GM18498 (cell line): ENCODE results near the gene MRO.
A peak's percentile ranks its signal among the peaks of the same experiment; 100 is the strongest.
"Not testable (repeated sequence)": the region's sequence is repeated elsewhere in the genome, so short reads cannot be mapped to it uniquely, and the experiment has no call there.

Source experiments
- ATAC-seq: cut with Tn5 transposase; IDR thresholded peaks from one replicate; pipeline ENCODE4 v1.9.1; 2021; ENCODE audit warnings: mild to moderate bottlenecking, moderate library complexity; ENCODE audit not compliant: unreplicated experiment

Gene MRO

GRCh38 chr18:50836521-50836957 is 16.7 kb upstream of the MRO start:
- ATAC-seq, result no peak

DNA sequence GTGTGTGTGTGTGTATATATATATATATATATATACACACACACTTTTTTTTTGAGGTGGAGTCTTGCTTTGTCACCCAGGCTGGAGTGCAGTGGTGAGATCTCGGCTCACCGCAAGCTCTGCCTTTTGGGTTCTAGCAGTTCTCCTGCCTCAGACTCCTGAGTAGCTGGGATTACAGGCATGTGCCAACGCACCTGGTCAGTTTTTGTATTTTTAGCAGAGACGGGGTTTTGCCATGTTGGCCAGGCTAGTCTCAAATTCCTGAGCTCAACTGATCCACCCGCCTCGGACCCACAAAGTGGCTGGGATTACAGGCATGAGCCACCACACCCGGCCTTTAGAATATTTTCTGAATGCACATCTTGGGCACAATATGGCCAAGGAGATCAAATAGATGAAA is 13.7 kb upstream of the MRO start:
- not testable (repeated sequence) for ATAC-seq

DNA sequence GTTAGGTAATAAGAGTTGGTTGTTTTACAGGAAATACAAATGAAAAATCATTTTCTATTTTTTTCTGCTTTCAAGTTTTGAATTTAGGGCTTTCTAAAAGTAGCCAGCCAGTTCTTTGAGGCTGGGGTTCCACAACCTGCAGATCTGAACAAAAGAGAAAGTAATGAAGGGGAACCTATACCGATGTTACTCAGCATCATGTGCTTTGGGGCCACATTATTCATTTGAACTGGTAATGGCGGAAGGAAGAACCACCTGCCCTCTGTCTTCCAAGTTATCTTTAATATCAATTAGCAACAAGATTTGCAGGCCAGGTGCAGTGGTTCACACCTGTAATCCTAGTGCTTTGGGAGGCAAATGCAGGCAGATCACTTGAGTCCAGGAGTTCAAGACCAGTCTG is 12.9 kb upstream of the MRO start:
- peak; percentile 71 for ATAC-seq

DNA sequence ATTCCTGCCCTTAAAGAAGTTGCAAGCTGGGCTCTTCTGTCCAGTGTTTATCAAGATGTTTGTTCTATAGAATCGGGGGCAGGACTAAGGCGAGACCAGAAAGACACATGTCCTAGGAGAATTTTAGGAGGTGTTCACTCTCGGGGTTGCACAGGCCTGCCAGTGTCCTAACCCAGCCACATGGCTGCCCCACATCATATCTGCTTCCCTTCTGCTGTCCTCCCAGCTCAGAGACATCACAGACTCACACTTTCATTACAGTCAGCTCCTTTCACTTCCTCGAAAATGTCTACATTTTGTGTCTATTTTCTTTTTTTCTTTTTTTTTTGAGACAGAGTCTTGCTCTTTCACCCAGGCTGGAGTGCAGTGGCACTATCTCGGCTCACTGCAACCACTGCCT is 10.7 kb upstream of the MRO start:
- ATAC-seq, result peak; percentile 68

DNA sequence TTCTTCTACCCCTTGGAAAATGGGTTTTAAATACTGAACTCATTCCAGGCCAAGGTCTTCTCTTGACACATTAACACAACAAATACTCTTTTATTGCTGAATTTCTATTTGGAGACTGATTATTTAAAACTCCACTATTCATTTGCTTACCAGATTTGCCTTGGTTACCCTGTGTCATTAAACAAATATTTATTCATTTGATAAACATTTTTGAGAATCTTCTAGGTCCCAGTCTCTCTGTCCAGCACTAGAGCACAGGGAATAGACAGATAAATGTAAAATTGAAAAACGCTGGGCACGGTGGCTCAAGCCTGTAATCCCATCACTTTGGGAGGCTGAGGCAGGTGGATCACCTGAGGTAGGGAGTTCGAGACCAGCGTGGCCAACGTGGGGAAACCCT is 9.8 kb upstream of the MRO start:
- ATAC-seq, result no peak

GRCh38 chr18:50826027-50826426 is 6.2 kb upstream of the MRO start:
- ATAC-seq, result no peak

- ATAC-seq, result no peak
Measured at GRCh38 chr18:50825621-50826020, 5.8 kb upstream of the MRO start.

DNA sequence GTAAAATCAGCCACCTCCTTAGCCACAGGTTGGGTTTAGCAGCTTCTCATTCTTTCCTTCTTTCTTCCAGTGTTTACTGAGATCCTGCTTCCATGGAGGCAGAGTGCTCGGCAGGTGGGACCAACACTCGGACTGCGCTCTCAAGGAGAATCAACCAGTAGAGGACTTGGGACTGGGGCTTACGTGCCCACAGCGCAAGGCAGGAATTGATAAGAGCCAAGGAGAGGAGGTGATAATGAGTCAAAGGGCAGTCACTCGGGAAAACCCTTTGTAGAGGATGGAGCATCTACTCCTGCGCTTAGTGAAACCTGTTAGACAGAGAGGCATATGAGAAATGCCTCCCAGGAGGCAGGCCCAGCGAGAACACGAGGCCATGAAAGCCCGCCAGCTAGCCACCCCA is 2.9 kb upstream of the MRO start:
- ATAC-seq, result no peak

DNA sequence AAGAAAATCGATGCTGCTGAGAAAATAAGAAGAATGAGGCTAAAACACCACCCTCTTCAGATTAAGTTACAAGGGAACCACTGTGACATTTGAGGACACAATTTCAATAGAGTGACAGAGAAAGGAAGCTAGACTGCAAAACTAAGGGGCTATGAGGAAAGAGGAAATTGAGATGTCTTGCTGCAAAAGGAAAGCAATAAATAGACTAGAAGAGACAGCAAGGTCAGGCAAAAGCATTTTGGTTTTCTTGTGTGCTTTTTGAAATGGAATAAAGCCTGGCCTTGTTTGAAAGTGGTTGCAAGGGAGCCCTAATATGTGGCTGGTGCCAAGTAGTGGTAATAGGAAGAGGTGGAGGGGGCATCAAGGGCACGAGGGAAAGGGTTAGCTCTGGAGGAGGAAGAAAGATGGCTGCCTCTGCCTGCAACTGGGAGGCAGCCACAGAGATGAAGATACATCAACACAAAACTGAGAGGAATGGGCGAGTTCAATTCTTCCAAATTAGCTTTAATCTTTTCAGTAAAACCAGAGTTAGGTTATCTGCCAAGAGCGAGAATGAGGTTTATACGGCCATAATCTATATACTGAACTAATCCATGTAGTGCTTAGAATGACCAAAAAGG is 1.2 kb upstream of the MRO start:
- no peak for ATAC-seq

- no peak for ATAC-seq
Measured at GRCh38 chr18:50819027-50819727, 639 bp downstream of the MRO start.

DNA sequence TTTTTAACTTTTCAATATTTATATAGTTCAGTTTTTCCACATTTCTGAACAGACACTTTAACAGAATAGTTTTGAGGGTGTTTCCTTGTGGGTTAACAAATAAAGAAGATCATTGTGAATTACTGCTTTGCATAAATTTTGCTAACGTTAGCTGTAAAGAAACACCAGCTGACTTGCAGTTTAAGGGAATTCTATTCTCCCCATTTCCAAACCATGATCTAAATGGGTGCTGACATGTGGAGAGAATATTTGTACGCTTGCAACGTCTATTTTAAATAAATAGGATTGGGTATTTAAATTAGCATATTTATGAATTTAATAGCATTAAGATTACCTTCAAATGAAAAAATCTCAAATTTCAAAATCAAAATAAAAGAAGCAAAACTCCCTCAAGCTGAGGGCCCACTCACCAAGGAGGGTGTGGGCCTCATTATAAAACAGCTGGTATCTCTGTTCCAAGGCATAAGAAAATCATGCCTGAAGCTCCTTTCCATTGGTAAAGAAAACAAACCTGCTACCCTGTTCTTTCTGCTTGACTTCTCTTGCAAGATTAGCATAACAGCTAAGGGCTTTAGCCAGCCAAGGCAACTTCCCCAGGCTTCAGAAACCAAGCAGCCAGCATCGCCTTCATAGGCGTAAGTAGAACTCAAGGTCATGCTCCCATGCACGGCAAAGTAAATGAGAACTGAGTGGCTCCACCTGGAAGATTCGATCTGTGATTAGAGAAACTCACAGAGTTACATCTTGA is 3.2 kb downstream of the MRO start:
- ATAC-seq, result no peak

- ATAC-seq, result no peak
Measured at GRCh38 chr18:50814395-50814794, 5.4 kb downstream of the MRO start.

DNA sequence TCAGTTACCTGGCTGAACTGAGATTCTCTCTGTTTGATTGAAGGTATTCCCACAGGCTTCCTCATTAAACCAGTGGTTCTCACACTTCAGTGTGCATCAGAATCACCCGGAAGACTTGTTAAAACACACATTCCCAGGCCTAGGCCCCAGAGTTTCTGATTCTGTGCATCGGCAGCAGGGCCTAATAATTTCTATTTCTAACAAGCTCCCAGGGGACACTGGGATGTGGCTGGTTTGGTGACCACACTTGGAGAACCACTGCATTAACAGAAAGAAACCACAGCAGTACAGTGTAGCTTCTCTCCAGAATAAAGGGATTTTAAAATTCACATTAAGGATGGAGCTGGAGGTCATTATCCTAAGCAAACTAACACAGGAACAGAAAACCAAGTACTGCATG is 6.5 kb downstream of the MRO start:
- no peak for ATAC-seq

GRCh38 chr18:50812834-50813233 is 7.0 kb downstream of the MRO start:
- no peak for ATAC-seq

- ATAC-seq, result no peak
Measured at GRCh38 chr18:50807176-50807575, 12.6 kb downstream of the MRO start.

DNA sequence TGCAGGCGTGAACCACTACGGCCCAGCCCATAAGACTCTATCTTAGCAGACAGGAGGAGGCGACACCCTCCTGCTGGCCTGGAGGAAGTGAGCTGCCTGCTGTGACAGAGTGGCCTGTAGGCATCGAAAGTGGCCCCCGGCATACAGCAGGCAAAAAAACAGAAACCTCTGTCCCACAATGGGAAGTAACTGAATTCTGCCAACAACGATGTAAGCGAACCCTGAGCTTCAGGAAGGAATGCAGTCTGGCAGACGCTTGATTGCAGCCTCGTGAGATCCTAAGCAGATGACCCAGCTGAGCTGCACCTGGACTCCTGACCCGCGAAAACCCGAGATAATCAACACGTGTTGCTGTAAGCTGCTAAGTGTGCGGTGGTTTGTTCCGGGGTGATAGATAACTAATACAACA is 13.6 kb downstream of the MRO start:
- peak; percentile 77 for ATAC-seq

- no peak for ATAC-seq
Measured at GRCh38 chr18:50805732-50806131, 14.1 kb downstream of the MRO start.

DNA sequence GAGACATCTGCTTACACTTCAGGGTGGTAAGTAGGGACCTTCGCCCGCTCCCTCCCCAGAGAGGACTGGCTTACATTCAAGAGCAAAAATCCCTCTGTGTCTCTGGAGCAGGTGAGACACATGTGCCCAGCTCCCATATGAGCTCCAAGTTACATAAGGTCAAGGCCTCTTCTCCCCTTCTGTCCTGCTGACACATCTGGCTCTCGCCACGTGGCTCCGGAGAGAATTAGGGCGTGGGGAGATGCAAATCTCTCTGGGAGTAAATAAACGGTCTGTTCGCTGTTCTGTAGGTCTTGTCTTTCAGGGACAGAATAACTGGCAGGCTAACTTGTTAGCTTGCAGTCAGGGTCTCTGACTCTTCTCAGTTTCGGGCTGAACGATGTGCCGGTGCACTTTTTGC is 16.2 kb downstream of the MRO start:
- ATAC-seq, result no peak

DNA sequence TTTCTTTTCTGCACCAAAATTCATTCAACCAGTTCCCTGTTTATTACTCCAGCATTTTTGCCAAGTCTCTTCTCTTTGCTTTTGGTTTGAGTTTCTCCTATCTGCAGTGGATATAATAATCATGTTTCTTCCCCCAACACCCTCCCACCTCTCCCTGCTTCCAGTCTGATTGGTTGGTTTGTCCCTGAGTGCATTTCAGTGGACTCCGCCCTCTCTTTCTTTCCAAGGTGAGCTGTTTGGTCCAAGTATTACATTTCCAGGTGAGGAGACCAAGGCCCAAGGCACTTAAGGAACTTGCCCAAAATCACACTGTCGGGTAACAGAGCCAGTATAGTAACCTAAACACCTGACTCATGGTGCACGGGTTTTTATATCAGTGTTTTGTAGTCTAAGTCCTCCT is 17.7 kb downstream of the MRO start:
- no peak for ATAC-seq

GRCh38 chr18:50797142-50797541 is 22.7 kb downstream of the MRO start:
- ATAC-seq, result no peak

GRCh38 chr18:50796495-50796894 is 23.3 kb downstream of the MRO start:
- ATAC-seq, result no peak
